Measurements from ENCODE around the gene THSD4.

The THSD4 gene

GRCh38 chr15:71103102-71103676 is 12.1 kb upstream of the THSD4 start:
- DNase-seq: peak; percentile 5

GRCh38 chr15:71104636-71105035 is 10.6 kb upstream of the THSD4 start:
- no peak for DNase-seq

- no peak for DNase-seq
Measured at GRCh38 chr15:71105444-71105843, 9.8 kb upstream of the THSD4 start.

- no peak for DNase-seq
Measured at GRCh38 chr15:71106802-71107500, 8.3 kb upstream of the THSD4 start.

- no peak for DNase-seq
Measured at GRCh38 chr15:71107501-71107815, 7.8 kb upstream of the THSD4 start.

- DNase-seq: no peak
Measured at GRCh38 chr15:71109130-71109529, 6.1 kb upstream of the THSD4 start.

- DNase-seq: no peak
Measured at GRCh38 chr15:71109905-71110304, 5.4 kb upstream of the THSD4 start.

GRCh38 chr15:71110405-71111180 is 4.7 kb upstream of the THSD4 start:
- DNase-seq: no peak

GRCh38 chr15:71111181-71111565 is 4.1 kb upstream of the THSD4 start:
- no peak for DNase-seq

GRCh38 chr15:71111950-71112349 is 3.3 kb upstream of the THSD4 start:
- DNase-seq: no peak

GRCh38 chr15:71112429-71112828 is 2.8 kb upstream of the THSD4 start:
- DNase-seq: no peak

- DNase-seq: peak; percentile 62
Measured at GRCh38 chr15:71114066-71114680, 1.1 kb upstream of the THSD4 start.

- DNase-seq: peak; percentile 62
Measured at GRCh38 chr15:71115567-71116351, 488 bp downstream of the THSD4 start.

- DNase-seq: no peak
Measured at GRCh38 chr15:71116366-71116765, 1.1 kb downstream of the THSD4 start.

GRCh38 chr15:71116942-71117341 is 1.7 kb downstream of the THSD4 start:
- DNase-seq: no peak

- DNase-seq: no peak
Measured at GRCh38 chr15:71117714-71118305, 2.5 kb downstream of the THSD4 start.

- DNase-seq: no peak
Measured at GRCh38 chr15:71118345-71118744, 3.1 kb downstream of the THSD4 start.

GRCh38 chr15:71118881-71119632 is 3.8 kb downstream of the THSD4 start:
- no peak for DNase-seq

GRCh38 chr15:71120428-71120944 is 5.2 kb downstream of the THSD4 start:
- peak; percentile 73 for DNase-seq

- no peak for DNase-seq
Measured at GRCh38 chr15:71121442-71121841, 6.2 kb downstream of the THSD4 start.

- DNase-seq: no peak
Measured at GRCh38 chr15:71124937-71125790, 9.9 kb downstream of the THSD4 start.

Measured in NCI-H69 (cell line).